Ascending aorta (tissue), 2 donors: ENCODE measurements around the gene CFAP65. TPM values are rescaled to one million over a fixed set of nuclear protein-coding genes. Genes with fewer than 3 reads are reported as not detected.

ENCODE experiments used
- DNase-seq, 2 donors: peaks; one replicate each; pipeline ENCODE4 v3.0.0-alpha.2; 2019; ENCODE audit warnings: low spot score in 2 of 2
- H3K27ac ChIP-seq, 2 donors: fragments of 200-600 bp; sonication (generic); one replicate each; pipeline ENCODE4 v1.5.1; 2016 to 2017; ENCODE audit warnings: mild to moderate bottlenecking in 1 of 2
- H3K27me3 ChIP-seq: fragments of 200-600 bp; sonication (generic); one replicate; pipeline ENCODE4 v1.5.1; 2017
- H3K36me3 ChIP-seq, 2 donors: fragments of 200-600 bp; sonication (generic); one replicate each; pipeline ENCODE4 v1.5.1; 2016
- H3K4me1 ChIP-seq, 2 donors: fragments of 200-600 bp; sonication (generic); one replicate each; pipeline ENCODE4 v1.5.1; 2016 to 2017; ENCODE audit warnings: mild to moderate bottlenecking in 1 of 2
- H3K4me3 ChIP-seq, 2 donors: fragments of 200-600 bp; sonication (generic); one replicate each; pipeline ENCODE4 v1.5.1; 2016 to 2017; ENCODE audit warnings: mild to moderate bottlenecking in 1 of 2
- H3K9me3 ChIP-seq, 2 donors: fragments of 200-600 bp; sonication (generic); one replicate each; pipeline ENCODE4 v1.5.1; 2016
- intact Hi-C: fragments of 100-400 bp; cut with DNase I; formaldehyde crosslinking; loops from one replicate; pipeline ENCODE4 v1.15.1; 2023
- total RNA-seq: library from RNA; depleted of rRNA; stranded (reverse); fragments of >200 nt; gene quantifications from one replicate; pipeline ENCODE4 v1.1.0, GENCODE V29; 2016
- TF ChIP-seq, protein P1 (sequence below), 3 experiments: fragments of 200-600 bp in 2 of 3; fragments of 450-650 bp in 1 of 3; sonication (generic) in 2 of 3; IDR thresholded peaks; one replicate each; pipeline ENCODE4 v1.5.1; 2016 to 2019; ENCODE audit warnings: antibody characterized with exemption in 3 of 3, mild to moderate bottlenecking in 1 of 3, moderate library complexity in 1 of 3

The CFAP65 gene
- total RNA-seq, 1 donor from 2014 or later, result not detected

DNA sequence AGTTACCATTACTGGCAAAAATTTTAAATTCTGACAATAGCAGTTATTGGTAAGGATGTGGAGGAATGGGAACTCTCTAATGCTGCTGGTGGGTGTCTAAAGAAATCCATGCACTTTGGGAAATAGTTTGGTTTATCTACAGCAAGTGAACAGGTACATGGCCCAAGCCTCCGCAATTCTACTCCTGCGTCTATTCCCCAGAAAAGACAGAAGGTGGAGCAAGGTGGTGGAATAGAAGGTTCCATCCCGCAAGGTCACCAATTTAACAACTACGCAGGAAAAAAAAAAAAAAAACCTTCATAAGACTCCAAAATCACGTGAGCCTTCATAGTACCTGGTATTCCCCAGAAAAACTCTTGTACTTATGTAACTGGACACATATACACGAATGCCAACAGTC is 6.5 kb downstream of the CFAP65 start:
- intact Hi-C loops, result no loop called here
- TF ChIP-seq, protein P1, sequence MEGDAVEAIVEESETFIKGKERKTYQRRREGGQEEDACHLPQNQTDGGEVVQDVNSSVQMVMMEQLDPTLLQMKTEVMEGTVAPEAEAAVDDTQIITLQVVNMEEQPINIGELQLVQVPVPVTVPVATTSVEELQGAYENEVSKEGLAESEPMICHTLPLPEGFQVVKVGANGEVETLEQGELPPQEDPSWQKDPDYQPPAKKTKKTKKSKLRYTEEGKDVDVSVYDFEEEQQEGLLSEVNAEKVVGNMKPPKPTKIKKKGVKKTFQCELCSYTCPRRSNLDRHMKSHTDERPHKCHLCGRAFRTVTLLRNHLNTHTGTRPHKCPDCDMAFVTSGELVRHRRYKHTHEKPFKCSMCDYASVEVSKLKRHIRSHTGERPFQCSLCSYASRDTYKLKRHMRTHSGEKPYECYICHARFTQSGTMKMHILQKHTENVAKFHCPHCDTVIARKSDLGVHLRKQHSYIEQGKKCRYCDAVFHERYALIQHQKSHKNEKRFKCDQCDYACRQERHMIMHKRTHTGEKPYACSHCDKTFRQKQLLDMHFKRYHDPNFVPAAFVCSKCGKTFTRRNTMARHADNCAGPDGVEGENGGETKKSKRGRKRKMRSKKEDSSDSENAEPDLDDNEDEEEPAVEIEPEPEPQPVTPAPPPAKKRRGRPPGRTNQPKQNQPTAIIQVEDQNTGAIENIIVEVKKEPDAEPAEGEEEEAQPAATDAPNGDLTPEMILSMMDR (IDR thresholded peaks at IDR 0.05), result no peak
- Histone ChIP-seq H3K27ac (no peak overlapping the region), H3K9me3 (no peaks in the 10 kb centered on the region), H3K27me3 (no peaks in the 10 kb centered on the region), H3K4me3 (no peak overlapping the region), H3K36me3 (no peaks in the 10 kb centered on the region), H3K4me1 (no peaks in the 10 kb centered on the region)
- no peak for DNase-seq

- intact Hi-C loops, result no loop called here
- Histone ChIP-seq H3K27ac (no peak overlapping the region), H3K36me3 (no peaks in the 10 kb centered on the region), H3K9me3 (no peaks in the 10 kb centered on the region), H3K4me1 (no peaks in the 10 kb centered on the region), H3K4me3 (no peak overlapping the region), H3K27me3 (no peaks in the 10 kb centered on the region)
- DNase-seq, result no peak
- TF ChIP-seq, protein P1 (IDR thresholded peaks at IDR 0.05), result no peak
Observed at GRCh38 chr2:219032051-219032745, 9.1 kb downstream of the CFAP65 start.

DNA sequence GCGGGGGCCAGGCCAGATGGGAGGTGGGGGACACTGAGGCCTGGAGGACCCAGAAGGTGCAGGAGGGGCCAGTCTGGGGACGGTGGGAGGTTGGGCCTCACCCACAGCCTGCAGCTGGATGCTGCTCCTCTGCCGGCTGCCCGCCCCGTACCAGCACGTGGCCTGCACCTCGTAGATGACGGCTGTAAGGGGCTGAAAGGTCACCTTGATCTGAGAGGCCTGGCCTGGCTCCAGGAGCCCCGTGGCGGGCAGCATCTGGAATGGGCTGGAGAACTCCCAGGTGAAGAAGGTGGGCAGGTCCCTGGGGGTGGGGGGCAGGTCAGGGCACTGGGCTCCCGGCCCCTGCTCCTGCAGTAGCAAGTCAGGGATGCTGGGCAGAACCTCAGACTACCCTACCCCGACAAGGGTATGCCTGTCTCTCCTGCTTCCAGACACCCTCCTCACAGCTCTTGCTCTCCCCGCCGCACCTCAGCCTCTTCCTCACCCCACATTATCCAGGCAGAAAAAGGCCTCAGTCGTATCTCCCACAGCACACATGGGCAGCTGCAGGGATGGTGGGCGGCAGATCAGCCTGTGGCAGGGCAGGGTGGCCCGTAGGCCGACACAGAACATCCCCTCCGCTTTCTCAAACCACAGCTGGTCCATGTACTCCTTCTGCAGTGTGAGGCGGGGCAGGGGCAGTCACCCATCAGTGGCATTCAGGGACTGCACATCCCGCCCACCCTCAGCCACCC is 10.1 kb downstream of the CFAP65 start:
- H3K4me1 ChIP-seq, result no peaks in the 10 kb centered on the region
- no peaks in the 10 kb centered on the region for H3K36me3 ChIP-seq
- no peak overlapping the region for H3K4me3 ChIP-seq
- intact Hi-C loops, result no loop called here
- no peak overlapping the region for H3K27ac ChIP-seq
- no peak for DNase-seq
- no peaks in the 10 kb centered on the region for H3K9me3 ChIP-seq
- TF ChIP-seq, protein P1 (IDR thresholded peaks at IDR 0.05), result no peak
- no peaks in the 10 kb centered on the region for H3K27me3 ChIP-seq

GRCh38 chr2:219030177-219030940 is 11.0 kb downstream of the CFAP65 start:
- intact Hi-C loops, result loop anchor here (1.0 kb wide), 1 partner anchor 123 kb away; no protein-coding TSS in a partner anchor
- no peak overlapping the region for H3K27ac ChIP-seq
- H3K4me1 ChIP-seq, result no peaks in the 10 kb centered on the region
- no peaks in the 10 kb centered on the region for H3K36me3 ChIP-seq
- no peak overlapping the region for H3K4me3 ChIP-seq
- TF ChIP-seq, protein P1 (IDR thresholded peaks at IDR 0.05), result no peak
- H3K27me3 ChIP-seq, result no peaks in the 10 kb centered on the region
- no peak for DNase-seq
- H3K9me3 ChIP-seq, result no peaks in the 10 kb centered on the region

DNA sequence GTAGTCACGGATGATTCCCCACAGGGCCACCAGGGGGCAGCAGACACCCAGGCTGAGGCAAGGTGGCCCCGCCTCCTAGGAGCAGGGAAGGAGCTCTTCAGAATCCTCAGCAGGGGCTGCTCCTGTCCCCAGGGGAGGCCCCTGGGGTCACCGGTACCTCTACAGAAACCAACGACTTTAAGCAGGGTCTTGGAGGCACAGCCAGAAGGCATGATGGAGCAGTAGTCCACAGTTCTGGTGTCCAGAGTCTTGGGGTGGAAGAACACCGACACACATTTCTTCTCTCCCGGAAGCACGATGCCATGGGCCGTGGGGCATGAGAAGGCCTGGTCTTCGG is 11.5 kb downstream of the CFAP65 start:
- intact Hi-C loops, result loop anchor here (1.0 kb wide), 1 partner anchor 124 kb away; no protein-coding TSS in a partner anchor
- no peaks in the 10 kb centered on the region for H3K27me3 ChIP-seq

More for the DNA sequence above, 11.5 kb downstream of the CFAP65 start:
- H3K9me3 ChIP-seq, result no peaks in the 10 kb centered on the region
- no peaks in the 10 kb centered on the region for H3K36me3 ChIP-seq
- H3K4me1 ChIP-seq, result no peaks in the 10 kb centered on the region
- H3K27ac ChIP-seq, result no peak overlapping the region
- TF ChIP-seq, protein P1 (IDR thresholded peaks at IDR 0.05), result peak; percentile 85 to 96 (median 96)
- H3K4me3 ChIP-seq, result no peak overlapping the region
- peak in 1 of 2 donors; percentile 84 for DNase-seq
